EH (cell line): ENCODE measurements around the gene ERMP1.
A peak's percentile ranks its signal among the peaks of the same experiment; 100 is the strongest.

ENCODE experiments used
- DNase-seq: peaks from one replicate; pipeline ENCODE4 v3.0.0-alpha.2; 2015; ENCODE audit warnings: low read depth

Gene ERMP1

DNA sequence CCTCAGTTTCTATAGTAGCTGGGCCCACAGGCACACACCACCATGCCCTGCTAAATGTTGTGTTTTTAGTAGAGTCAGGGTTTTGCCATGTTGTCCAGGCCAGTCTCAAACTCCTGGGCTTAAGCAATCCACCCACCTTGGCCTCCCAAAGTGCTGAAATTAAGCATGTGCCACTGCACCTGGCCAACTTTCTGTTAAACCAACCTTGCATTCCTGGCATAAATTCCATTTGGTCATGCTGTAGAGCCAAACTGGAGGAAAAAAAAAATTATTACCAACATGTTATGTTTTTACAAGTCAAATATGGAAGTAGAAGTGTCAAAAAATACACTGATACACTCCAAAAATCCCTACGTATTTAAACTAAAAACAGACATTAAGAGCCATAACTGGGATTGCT lies 54.1 kb downstream of the ERMP1 start:
- no peak for DNase-seq

DNA sequence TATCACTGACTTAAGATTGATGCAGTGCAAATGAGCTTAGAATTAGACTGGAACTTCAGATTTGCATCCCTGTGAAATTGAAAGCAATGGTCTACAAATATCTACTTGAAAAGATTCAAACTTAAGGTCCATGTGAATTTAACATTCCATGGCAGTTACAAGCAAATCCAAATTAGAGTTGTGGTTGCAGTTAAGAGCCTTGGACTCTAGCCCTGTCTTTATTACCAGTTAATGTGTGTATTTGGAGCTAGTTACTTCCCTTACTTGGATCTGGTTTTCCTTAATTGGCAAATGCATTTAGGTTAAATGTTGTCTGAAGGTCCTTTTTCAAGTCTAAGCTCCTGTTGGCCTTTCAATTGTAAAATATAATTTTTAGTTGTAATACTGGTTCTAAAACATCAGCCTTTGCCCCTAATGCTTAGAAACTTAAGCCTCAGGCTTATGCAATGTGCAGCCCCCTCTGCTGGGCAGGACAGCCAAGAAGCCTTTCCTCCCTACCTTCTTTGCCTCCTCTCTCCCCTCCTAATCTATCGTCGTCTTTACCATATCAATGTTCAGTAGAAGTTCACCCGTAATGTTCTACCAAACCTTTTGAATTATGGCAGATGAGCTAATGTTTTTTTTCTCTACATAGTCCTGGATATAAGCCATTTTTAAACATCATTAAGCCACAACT lies 59.5 kb downstream of the ERMP1 start:
- DNase-seq = peak; percentile 59

DNA sequence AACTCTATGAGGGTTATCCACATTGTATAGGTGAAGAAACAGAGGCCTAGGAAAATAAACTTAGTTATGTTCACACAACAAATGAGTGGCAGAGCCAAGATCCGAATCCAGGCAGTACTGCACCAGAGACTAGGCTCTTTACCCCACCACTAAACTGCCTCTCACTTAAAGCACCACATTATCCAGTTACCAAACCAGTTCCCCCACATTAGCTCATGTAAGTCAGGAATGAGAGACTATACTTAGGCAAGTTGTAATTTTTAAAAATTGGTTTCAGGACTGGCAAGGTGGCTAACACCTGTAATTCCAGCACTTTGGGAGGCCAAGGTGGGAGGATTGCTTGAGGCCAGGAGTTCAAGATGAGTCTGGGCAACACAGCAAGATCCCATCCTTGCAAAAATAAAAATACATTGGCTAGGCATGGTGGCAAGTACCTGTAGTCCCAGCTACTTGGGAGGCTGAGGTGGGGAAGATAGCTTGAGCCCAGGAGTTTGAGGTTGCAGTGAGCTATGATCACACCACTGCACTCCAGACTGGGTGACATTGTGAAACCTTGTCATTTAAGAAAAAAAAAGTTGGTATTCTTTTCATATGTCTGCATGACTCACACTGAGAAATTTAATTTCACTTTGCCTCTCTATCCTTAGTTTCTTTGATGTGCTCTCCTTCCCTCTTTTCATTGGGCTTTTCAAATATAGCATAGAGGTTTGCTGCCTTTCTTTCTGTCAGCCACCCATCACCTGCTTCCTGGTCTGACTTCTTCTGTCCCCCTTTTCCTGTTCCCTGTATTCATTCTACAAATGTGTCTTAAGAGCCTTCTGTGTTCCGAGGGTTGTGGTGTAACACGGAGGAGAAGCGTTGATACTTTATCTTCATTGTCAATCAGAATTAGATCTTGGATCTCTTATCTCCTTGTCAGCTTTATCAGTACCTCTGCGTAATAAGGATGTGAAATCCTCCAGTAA lies 64.7 kb downstream of the ERMP1 start:
- peak; percentile 18 for DNase-seq

DNA sequence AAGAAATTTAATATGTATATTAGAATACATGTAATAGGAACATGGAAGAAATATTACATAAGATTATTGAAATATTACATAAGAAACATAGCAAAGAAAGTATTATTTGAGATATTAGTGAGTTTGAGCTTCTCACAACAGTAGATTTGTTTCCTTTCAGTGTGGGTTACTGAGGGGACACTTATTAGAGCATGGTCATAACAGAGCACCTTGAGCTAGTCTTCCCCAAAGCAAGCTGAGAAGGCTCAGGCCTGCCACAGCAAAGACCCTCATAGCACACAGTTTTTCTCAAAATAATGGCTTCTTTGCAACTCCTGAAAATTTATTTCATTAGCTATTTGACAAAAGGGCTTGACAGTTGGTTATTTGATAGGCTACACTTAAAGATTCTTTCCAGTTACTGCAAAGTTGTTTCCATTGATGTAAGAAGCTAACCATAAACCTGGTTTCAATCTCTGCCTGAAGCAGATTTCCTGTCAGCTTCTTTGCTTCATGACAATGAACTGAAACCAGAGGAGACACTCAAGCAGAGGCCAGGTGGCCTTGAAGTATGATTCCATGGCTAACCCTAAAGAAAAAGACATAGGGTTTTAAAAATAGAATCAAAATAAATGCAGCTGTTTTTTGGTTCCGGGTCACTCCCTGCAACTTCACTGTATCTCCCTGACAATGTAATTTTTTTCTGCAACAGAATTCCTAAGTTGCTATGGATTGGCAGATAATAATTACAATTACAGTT lies 68.6 kb downstream of the ERMP1 start:
- no peak for DNase-seq

DNA sequence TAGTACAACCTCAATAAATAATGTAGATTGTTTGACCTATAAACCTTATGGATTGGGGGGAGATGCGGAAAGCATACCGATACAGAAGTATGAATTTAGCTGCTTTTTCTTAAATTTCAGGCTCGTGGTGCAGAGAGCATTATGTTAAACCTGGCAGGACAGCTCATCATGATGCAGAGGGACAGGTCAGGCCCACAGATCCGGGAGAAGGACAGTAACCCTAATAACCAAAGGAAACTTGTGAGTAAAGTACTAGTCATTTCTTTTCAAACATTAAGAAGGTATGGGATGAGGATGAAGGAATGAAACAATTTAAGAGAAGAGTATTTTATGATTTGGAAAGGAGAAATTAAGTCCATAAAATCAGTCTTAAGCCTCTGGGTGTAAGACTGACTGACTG lies 70.5 kb downstream of the ERMP1 start:
- DNase-seq = peak; percentile 3

DNA sequence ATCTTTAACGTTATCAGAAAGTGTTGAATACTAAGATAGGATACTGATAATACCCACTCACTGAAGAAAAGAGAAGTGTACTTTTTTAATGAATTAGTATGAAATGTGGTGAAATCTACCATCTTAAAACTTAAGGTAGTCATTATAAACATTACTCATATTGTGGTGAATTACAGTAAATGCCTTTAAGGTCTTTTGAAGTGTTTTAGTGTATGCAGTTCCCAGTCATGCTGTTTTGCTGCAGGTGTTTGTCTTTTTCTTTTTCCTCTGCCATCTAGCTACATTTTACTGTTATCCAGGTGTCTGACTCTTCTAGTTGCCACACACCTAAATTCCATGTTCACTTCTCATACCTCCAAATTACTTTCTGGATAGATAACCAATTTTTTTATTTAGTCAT lies 72.6 kb downstream of the ERMP1 start:
- DNase-seq = no peak

DNA sequence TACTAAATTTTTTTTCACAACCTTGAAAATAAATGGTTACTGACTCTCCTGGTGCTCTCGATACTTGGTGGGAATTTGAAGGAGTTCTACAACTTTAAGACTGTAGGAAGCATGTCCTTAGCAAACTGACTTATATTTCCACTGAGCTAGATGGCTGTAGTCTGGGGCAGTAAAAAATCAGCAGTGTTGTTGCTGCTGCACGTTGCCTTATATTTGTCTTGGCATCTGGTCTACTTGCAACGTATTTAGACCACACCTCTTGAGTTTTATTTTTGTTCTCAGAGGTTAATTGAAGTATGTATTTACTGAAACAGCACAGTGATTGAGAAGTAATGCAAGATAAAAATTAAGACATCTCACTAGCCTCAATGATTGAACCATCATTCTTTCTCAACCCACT lies 76.3 kb downstream of the ERMP1 start:
- no peak for DNase-seq

DNA sequence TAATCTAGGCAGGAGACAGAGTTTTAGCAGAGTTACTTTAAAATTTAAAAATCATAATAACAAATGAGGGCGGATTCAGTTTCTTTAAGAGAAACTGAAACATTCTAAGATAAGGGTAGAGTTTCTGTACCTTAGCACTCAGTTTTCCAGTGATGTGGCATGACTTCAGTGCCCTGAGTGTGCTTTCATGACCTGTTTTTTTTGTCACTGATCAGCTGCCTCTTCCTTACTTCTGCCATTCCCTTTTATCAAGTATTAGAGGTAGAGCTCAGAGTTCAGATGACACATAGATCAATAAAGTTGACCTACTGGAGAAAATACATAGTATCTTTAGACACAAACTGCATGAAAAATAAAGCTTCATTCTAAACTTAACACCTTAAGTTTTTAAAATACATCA lies 82.3 kb downstream of the ERMP1 start:
- no peak for DNase-seq

DNA sequence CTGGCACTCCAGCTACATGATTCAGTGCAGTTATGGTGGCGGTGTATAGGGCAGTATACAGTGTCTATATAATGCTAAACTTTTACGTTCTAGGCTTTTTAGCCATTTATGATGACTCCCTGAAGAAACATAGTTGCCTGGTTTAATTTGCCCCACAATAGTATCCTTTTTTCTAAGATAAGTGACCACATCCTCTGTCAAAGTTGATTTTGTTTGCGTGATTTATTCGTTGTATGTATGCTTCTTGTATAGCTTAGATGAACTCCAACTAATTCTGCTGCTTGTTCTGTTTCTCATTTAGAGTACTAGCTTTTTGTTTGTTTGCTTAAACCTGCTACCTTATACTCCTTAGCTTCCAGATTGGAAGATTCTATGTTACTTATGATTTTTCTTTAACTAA lies 83.6 kb downstream of the ERMP1 start:
- no peak for DNase-seq

DNA sequence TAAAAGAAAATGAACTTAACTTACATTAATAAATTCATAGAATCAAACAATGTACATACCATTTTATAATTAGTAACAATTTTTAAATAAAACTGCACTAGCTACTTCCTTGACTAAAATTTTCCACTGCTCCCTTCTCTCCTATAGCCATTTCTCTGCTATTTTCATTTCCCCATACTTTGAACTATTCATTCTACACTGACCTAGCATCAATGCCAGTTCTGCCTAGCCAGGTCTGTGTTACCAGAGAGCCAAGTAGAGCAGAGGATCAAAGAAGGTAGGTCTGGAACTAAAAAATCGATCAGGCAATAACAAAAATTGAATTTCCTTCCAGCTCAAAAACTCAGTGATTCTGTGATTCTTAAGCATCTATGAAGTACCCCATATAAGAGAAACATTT lies 84.5 kb downstream of the ERMP1 start:
- DNase-seq = no peak

DNA sequence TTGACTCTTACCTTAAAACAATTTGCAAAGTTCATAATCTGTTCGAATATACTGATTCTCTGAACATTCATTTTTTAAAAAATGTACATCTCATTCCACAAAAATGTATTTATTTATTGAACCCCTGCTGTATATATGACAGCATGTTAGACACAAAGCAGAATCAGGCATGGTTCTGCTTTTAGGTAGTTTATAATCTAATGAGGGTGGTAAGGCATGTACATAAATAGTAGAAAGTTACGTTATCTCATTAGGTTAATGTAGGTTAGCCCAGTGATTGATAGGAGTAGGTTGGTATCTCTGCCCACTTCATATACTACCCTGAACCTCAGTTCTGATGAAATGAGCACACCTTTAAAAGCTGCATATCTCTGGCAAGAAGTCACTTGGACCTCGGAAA lies 89.8 kb downstream of the ERMP1 start:
- no peak for DNase-seq

DNA sequence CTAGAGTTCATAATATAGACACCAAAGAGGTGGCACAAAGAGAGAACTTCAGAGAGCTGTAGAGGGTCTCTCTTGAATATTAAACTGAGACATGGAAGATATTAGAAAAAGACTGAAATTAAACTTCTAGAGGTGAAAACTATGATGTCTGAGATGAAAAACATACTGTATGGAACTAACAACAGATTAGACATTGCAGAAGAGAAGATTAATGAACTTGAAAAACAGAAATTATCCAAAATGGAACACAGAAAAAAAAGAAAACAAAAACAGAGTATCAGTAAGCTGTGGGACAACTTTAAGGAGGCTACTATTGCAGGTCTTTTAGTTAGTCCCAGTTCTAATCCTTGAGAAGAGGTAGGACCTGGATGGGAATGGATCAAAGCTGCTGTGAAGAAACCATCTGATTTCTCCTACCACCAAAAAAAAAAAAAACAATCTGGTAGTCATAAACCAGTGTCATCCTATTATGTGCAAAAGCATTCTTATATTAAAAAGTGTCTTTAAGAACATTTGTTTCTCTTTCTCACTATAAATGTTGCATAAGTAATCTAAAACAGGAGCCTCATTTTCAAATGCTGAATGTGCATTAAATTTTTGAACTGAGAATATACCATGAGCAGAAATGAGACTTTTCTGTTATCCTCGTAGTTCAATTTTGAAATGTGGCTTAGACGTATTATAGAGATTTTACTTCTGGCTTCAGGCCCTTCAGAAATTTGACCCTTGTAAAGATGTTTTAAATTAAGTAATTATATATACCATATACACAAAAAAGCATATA lies 96.2 kb downstream of the ERMP1 start:
- no peak for DNase-seq

DNA sequence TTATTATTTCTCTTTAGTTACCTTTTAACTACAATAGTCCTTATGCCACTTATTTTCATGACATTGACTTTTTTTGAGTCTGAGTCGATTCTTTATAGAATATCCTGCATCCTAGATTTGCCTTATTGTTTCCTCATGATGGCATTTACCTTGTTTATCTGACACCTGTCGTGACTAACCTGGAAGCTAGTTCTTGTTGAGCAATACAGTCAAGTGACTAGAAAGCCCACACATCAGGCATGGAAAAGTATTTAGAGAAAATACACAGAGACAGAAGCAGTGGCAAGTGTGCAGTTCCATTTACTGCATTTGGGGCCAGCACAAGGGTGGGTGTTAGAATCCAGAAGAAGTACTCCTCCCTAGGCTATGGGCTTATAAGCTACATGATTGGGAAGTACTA lies 97.8 kb downstream of the ERMP1 start:
- no peak for DNase-seq
